Duodenal mucosa (tissue), 2 donors: ENCODE data around the gene HDAC1.

ENCODE experiments used
- H3K27ac ChIP-seq: one replicate; pipeline ENCODE4 v1.7.0; 2013; ENCODE audit warnings: low read depth, low read length
- H3K27me3 ChIP-seq, 2 donors: one replicate each; pipeline ENCODE4 v1.7.0; 2013; ENCODE audit warnings: low read length in 2 of 2, control low read depth in 1 of 2; ENCODE audit not compliant: insufficient read depth in 2 of 2, control insufficient read depth in 1 of 2
- H3K36me3 ChIP-seq, 2 donors: one replicate each; pipeline ENCODE4 v1.7.0; 2013; ENCODE audit warnings: low read length in 2 of 2, control low read depth in 1 of 2; ENCODE audit not compliant: insufficient read depth in 2 of 2, control insufficient read depth in 1 of 2
- H3K4me1 ChIP-seq, 2 donors: one replicate each; pipeline ENCODE4 v1.7.0; 2013; ENCODE audit warnings: low read length in 2 of 2, control low read depth in 1 of 2; ENCODE audit not compliant: insufficient read depth in 2 of 2, control insufficient read depth in 1 of 2
- H3K4me3 ChIP-seq, 2 donors: one replicate each; pipeline ENCODE4 v1.7.0; 2013; ENCODE audit warnings: low read length in 2 of 2, low read depth in 1 of 2
- H3K9ac ChIP-seq, 2 donors: one replicate each; pipeline ENCODE4 v1.7.0; 2013; ENCODE audit warnings: low read length in 2 of 2, low read depth in 1 of 2
- H3K9me3 ChIP-seq, 2 donors: one replicate each; pipeline ENCODE4 v1.7.0; 2013; ENCODE audit warnings: low read length in 2 of 2, control low read depth in 1 of 2; ENCODE audit not compliant: control insufficient read depth in 1 of 2

The HDAC1 gene

DNA sequence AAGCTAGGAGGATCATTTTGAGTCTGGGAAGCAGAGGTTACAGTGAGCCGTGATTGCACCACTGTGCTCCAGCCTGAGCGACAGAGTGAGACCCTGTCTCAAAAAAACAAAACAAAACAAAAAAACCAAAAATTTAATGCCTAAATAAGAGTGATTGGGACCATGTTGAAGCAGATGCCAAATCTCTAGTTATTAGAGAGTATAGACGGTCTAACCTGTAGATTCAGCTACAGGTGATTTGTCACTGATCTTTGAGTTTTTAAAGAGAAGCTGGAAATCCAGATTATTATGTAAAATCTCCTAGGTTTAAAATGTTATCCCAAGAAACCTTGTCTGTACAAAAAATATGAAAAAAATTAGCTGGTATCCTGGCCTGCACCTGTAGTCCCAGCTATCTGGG, 11.5 kb downstream of the HDAC1 start:
- H3K4me3 ChIP-seq, result no peak overlapping the region
- no peaks in the 10 kb centered on the region for H3K9me3 ChIP-seq
- no peaks in the 10 kb centered on the region for H3K27me3 ChIP-seq
- no peak overlapping the region for H3K9ac ChIP-seq
- H3K36me3 ChIP-seq, result peaks cover 23 to 46% of the 10 kb centered on the region in 2 donors
- H3K27ac ChIP-seq, result no peak overlapping the region
- peaks cover 0 to 7% of the 10 kb centered on the region in 2 donors for H3K4me1 ChIP-seq

DNA sequence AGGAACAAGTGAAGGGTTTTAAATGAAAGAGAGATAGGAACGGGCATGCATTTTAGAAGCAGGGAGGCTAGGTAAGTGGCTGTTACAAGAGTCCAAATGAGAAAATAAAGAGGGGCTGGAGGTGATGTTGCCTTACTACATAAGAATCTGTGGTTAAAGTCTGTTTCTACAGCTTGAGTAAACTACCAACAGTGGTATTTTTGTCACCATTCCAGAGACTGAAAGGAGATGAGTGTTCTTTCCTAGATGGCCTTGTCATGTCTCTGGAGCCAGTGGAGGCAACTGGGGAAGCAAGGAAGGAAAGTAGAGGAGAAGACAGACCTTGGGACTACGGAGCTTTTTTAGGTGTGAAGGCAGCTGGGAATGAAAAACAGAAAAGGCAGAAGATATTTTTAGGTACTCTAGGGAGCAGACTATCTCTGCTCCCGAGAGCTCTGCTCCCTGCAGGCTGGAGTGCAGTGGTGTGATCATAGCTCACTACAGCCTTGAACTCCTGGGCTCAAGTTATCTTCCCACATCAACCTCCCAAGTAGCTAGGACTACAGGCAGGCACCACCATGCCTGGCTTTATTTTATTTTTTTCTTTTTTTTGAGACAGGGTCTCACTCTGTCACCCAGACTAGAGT, 12.2 kb downstream of the HDAC1 start:
- Histone ChIP-seq H3K4me1 (peaks cover 4 to 7% of the 10 kb centered on the region in 2 donors), H3K36me3 (peaks cover 23 to 46% of the 10 kb centered on the region in 2 donors), H3K9ac (no peak overlapping the region), H3K27me3 (no peaks in the 10 kb centered on the region), H3K27ac (no peak overlapping the region), H3K9me3 (no peaks in the 10 kb centered on the region), H3K4me3 (no peak overlapping the region)

DNA sequence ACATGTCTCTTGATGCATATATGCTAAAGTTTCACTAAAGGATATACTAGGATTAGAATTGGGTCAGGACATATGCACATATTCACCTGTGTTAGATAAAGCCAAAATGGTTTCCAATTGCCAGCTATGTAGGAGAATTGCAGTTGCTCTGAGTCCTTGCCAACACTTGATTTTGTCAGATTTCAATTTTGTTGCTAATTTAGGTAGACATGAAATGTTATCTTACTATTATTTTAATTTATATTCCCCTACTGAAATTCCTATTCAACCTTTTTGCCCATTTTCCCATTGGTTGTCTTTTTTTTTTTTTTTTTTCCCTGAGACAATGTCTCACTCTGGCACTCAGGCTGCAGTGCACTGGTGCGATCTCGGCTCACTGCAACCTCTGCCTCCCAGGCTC, 13.4 kb downstream of the HDAC1 start:
- H3K9me3 ChIP-seq, result no peaks in the 10 kb centered on the region
- H3K27me3 ChIP-seq, result no peaks in the 10 kb centered on the region
- H3K4me3 ChIP-seq, result no peak overlapping the region
- H3K4me1 ChIP-seq, result peaks cover 10 to 11% of the 10 kb centered on the region in 2 donors
- peaks cover 21 to 49% of the 10 kb centered on the region in 2 donors for H3K36me3 ChIP-seq
- no peak overlapping the region for H3K9ac ChIP-seq
- H3K27ac ChIP-seq, result no peak overlapping the region

DNA sequence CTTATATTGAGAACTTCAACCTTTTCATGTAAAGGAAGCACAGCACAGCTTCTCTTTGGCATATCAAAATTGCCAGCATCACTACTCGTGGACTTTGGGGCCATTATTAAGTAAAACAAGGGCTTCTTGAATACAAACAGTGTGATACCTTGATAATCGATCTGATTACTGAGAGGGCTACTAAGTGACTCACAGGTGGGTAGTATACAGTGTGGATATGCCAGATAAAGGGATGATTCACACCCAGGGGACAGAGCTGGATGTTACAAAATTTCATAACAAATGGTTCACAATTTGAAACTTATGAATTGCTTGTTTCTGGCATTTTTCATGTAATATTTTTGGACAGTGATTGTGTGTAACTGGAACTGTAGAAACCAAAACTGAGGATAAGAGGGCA, 15.4 kb downstream of the HDAC1 start:
- Histone ChIP-seq H3K27ac (no peak overlapping the region), H3K4me3 (no peak overlapping the region), H3K27me3 (no peaks in the 10 kb centered on the region), H3K9me3 (no peaks in the 10 kb centered on the region), H3K36me3 (peaks cover 17 to 43% of the 10 kb centered on the region in 2 donors), H3K9ac (no peak overlapping the region), H3K4me1 (peaks cover 18 to 19% of the 10 kb centered on the region in 2 donors)

DNA sequence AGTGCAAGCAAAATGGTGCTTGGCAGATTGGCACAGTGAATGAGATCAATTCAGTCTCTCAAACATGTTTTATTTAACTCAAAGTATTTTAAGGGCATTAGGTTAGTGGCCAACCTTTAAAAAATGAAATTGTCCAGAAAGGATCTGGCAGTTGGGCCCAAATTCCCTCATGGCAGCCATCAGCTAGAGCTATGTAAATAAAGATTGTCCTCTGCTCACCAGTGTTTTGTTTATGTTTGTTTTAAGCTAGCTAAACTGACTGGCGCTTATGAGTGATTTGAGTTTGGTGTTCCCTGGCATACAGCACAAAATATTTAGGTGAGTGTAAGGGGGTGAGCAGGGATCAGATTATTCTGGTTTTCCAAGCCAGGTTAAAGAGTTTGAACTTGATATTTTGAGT, 18.1 kb downstream of the HDAC1 start:
- peaks cover 18 to 19% of the 10 kb centered on the region in 2 donors for H3K4me1 ChIP-seq

DNA sequence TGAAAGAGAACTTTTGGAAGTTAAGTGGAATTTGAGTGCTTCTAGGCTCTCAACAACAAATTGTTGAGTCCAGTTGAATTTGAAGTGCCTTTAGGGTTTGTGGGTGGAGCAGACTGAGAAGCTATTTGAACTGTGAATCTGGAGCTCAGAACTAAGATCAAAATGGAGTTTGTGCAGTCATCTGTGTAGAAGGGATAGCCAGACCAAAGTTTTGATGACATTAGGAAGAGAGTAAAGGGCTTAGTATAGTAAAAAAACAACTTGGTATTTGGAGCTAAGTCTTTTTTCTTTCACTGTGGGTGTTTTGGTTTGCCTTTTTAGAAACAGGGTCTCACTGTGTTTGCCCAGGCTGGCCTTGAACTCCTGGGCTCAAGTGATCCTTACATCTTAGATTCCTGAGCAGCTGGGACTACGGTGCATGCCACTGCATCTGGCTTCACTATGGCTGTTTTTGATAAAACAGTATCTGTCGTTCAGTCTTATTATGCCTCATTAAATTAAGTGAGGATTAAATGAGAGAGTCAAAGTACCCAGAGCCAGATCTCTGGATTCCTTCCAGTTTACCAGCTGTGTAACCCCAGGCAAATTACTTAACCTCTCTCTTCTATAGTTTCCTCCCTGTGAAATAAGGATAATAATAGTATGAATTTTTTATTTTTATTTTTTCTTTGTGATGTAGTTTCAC, 20.0 kb downstream of the HDAC1 start:
- Histone ChIP-seq H3K9me3 (no peaks in the 10 kb centered on the region), H3K4me1 (peaks cover 18 to 19% of the 10 kb centered on the region in 2 donors), H3K27ac (no peak overlapping the region), H3K36me3 (peaks cover 0 to 18% of the 10 kb centered on the region in 2 donors), H3K4me3 (no peak overlapping the region), H3K9ac (no peak overlapping the region), H3K27me3 (no peaks in the 10 kb centered on the region)

More for the DNA sequence above, 18.1 kb downstream of the HDAC1 start:
- Histone ChIP-seq H3K4me3 (no peak overlapping the region), H3K36me3 (peaks cover 0 to 25% of the 10 kb centered on the region in 2 donors), H3K27ac (no peak overlapping the region), H3K27me3 (no peaks in the 10 kb centered on the region), H3K9ac (no peak overlapping the region), H3K9me3 (no peaks in the 10 kb centered on the region)

DNA sequence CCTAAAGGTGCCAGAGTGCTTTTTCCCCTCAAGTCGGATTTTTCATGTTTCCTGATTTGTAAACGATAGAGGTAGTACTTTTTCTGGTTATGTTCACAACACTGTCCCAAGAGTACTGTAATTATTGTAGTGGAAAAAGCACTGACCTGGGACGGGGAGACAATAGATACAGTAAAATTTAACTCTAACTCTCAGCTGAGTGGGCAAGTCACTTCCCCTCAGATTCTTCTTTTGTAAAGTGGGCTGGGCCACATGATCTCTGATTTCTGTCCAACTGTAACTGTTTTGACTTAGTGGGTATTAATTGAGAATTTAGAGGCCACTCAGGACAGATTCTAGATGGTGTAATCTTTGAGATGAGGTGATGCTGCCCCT, 25.0 kb downstream of the HDAC1 start:
- Histone ChIP-seq H3K27me3 (no peaks in the 10 kb centered on the region), H3K27ac (no peak overlapping the region), H3K36me3 (peaks cover 0 to 37% of the 10 kb centered on the region in 2 donors), H3K4me1 (peaks cover 12 to 17% of the 10 kb centered on the region in 2 donors), H3K9me3 (no peaks in the 10 kb centered on the region), H3K4me3 (no peak overlapping the region), H3K9ac (no peak overlapping the region)

DNA sequence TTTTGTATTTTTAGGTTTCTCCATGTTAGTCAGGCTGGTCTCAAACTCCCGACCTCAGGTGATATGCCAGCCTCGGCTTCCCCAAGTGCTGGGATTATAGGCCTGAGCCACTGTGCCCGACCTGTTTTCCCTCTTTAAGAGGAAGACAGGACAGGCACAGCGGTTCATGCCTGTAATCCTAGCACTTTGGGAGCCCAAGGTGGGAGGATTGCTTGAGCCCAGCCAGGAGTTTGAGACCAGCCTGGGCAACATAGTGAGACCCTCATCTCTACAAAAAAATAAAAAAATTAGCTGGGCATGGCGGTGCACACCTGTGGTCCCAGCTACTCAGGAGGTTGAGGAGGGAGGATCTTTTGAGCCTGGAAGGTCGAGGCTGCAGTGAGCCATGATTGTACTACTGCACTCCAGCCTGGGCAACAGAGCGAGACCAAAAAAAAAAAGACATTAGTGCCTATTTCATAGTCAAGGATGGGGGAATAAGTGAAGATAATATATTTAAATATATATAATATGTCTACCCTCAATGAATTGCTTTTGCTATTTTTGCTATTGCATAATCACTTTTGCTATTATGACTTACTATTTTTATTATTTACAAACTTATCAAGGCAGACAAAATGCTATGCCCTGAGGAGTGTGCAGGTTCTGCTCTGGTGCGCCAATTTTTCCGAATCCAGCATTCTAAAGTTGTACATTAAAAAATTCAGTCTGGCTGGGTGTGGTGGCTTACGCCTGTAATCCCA, 26.4 kb downstream of the HDAC1 start:
- H3K9me3 ChIP-seq, result no peaks in the 10 kb centered on the region
- no peak overlapping the region for H3K9ac ChIP-seq
- H3K36me3 ChIP-seq, result peaks cover 0 to 37% of the 10 kb centered on the region in 2 donors
- H3K4me3 ChIP-seq, result no peak overlapping the region
- H3K27me3 ChIP-seq, result no peaks in the 10 kb centered on the region
- peaks cover 20 to 26% of the 10 kb centered on the region in 2 donors for H3K4me1 ChIP-seq
- H3K27ac ChIP-seq, result no peak overlapping the region

DNA sequence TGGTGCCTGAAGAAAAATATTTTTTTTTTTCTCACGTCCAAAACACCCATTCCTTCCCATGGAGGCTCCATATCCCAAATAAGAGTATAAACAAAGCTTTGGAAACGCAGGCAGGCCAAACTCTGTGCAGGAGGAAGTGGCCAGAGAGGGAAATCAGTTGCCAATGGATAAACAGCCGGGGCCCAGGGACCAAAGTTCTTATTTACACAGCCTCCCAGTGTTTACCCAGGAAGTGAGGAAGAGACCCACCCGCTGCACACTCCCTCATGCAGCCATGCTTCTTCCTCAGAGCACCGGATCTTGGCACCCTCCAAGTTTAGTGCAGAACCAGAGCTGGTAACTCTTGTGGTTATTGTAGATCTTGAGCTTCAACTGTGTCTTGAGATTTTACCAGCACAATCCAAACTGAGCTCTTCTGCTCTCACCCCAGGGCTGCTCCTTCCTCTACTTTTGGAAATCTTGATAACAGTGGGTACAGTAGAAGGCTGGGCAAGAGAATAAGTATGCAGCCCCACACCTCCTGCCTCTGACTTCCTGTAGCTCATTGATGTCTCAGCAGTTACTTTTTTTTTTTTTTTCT, 29.9 kb downstream of the HDAC1 start:
- Histone ChIP-seq H3K27ac (peak overlapping the region; percentile 48), H3K9me3 (no peaks in the 10 kb centered on the region), H3K4me1 (peaks cover 25 to 31% of the 10 kb centered on the region in 2 donors), H3K4me3 (peak overlapping the region; percentile 6 to 50), H3K36me3 (peaks cover 1 to 51% of the 10 kb centered on the region in 2 donors), H3K9ac (peak overlapping the region; percentile 36 to 38), H3K27me3 (no peaks in the 10 kb centered on the region)

DNA sequence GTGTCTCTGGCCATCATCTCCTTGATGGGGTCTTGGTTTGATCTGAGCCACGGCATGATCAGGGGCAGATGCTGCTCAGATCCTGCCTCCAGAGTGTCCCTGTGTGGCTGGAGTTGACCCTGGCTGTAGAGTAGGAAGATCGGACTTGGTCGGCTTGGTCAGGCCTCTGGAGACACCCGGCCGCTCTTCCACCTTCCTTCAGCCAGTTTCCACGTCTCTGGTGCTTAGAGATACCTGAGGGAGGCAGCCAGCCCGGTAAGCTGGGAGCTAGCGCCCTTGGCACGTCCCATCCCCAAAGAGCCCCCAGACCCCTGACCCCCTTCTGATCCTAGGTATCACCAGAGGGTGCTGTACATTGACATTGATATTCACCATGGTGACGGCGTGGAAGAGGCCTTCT, 35.3 kb downstream of the HDAC1 start:
- H3K9me3 ChIP-seq, result no peaks in the 10 kb centered on the region
- peaks cover 48 to 78% of the 10 kb centered on the region in 2 donors for H3K36me3 ChIP-seq
- no peak overlapping the region for H3K27ac ChIP-seq
- H3K27me3 ChIP-seq, result no peaks in the 10 kb centered on the region
- H3K9ac ChIP-seq, result no peak overlapping the region
- H3K4me3 ChIP-seq, result no peak overlapping the region
- peaks cover 11 to 17% of the 10 kb centered on the region in 2 donors for H3K4me1 ChIP-seq
